Measurements from ENCODE around the gene BIRC6.
"Not testable (repeated sequence)": the region's sequence is repeated elsewhere in the genome, so short reads cannot be mapped to it uniquely, and the experiment has no call there.

The BIRC6 gene

GRCh38 chr2:32452338-32453064 lies 95.7 kb downstream of the BIRC6 start:
- DNase-seq (ENCODE audit: low read depth in 3 of 3) = no peak

- DNase-seq (ENCODE audit: low read depth in 3 of 3) = no peak
Measured at GRCh38 chr2:32453242-32454062, 96.6 kb downstream of the BIRC6 start.

GRCh38 chr2:32455816-32456215 lies 99.0 kb downstream of the BIRC6 start:
- no peak for DNase-seq (ENCODE audit: low read depth in 3 of 3)

- DNase-seq (ENCODE audit: low read depth in 3 of 3) = no peak
Measured at GRCh38 chr2:32456808-32457207, 100.0 kb downstream of the BIRC6 start.

- DNase-seq (ENCODE audit: low read depth in 3 of 3) = no peak
Measured at GRCh38 chr2:32457814-32458213, 101.0 kb downstream of the BIRC6 start.

GRCh38 chr2:32460861-32461260 lies 104.0 kb downstream of the BIRC6 start:
- DNase-seq (ENCODE audit: low read depth in 3 of 3) = not testable (repeated sequence)

GRCh38 chr2:32463110-32463509 lies 106.3 kb downstream of the BIRC6 start:
- no peak for DNase-seq (ENCODE audit: low read depth in 3 of 3)

- DNase-seq (ENCODE audit: low read depth in 3 of 3) = no peak
Measured at GRCh38 chr2:32464431-32464830, 107.6 kb downstream of the BIRC6 start.

- no peak for DNase-seq (ENCODE audit: low read depth in 3 of 3)
Measured at GRCh38 chr2:32472605-32473004, 115.8 kb downstream of the BIRC6 start.

GRCh38 chr2:32474381-32474780 lies 117.6 kb downstream of the BIRC6 start:
- no peak for DNase-seq (ENCODE audit: low read depth in 3 of 3)

GRCh38 chr2:32478889-32479620 lies 122.2 kb downstream of the BIRC6 start:
- no peak for DNase-seq (ENCODE audit: low read depth in 3 of 3)

- no peak for DNase-seq (ENCODE audit: low read depth in 3 of 3)
Measured at GRCh38 chr2:32479993-32480392, 123.2 kb downstream of the BIRC6 start.

GRCh38 chr2:32482471-32482870 lies 125.6 kb downstream of the BIRC6 start:
- no peak for DNase-seq (ENCODE audit: low read depth in 3 of 3)

GRCh38 chr2:32484937-32485336 lies 128.1 kb downstream of the BIRC6 start:
- no peak for DNase-seq (ENCODE audit: low read depth in 3 of 3)

- DNase-seq (ENCODE audit: low read depth in 3 of 3) = no peak
Measured at GRCh38 chr2:32485399-32485798, 128.6 kb downstream of the BIRC6 start.

GRCh38 chr2:32489061-32489460 lies 132.2 kb downstream of the BIRC6 start:
- no peak for DNase-seq (ENCODE audit: low read depth in 3 of 3)

GRCh38 chr2:32491346-32491745 lies 134.5 kb downstream of the BIRC6 start:
- DNase-seq (ENCODE audit: low read depth in 3 of 3) = no peak

- DNase-seq (ENCODE audit: low read depth in 3 of 3) = no peak
Measured at GRCh38 chr2:32495139-32495538, 138.3 kb downstream of the BIRC6 start.

- DNase-seq (ENCODE audit: low read depth in 3 of 3) = no peak
Measured at GRCh38 chr2:32496662-32497061, 139.8 kb downstream of the BIRC6 start.

GRCh38 chr2:32498306-32498705 lies 141.5 kb downstream of the BIRC6 start:
- DNase-seq (ENCODE audit: low read depth in 3 of 3) = no peak

- DNase-seq (ENCODE audit: low read depth in 3 of 3) = no peak
Measured at GRCh38 chr2:32502941-32503340, 146.1 kb downstream of the BIRC6 start.

- DNase-seq (ENCODE audit: low read depth in 3 of 3) = no peak
Measured at GRCh38 chr2:32504877-32505478, 148.2 kb downstream of the BIRC6 start.
